Measurements from ENCODE around the gene RIT1. TPM values are rescaled to one million over a fixed set of nuclear protein-coding genes. Genes with fewer than 3 reads are reported as not detected.
A peak's percentile ranks its signal among the peaks of the same experiment; 100 is the strongest.

The RIT1 gene
- total RNA-seq, 1 experiment from 2014 or later, result 59.2 TPM

- Histone ChIP-seq H3K4me1 (replicated peaks; ENCODE audit: insufficient read depth) (peaks cover 58% of the 10 kb centered on the region), H2AFZ (no peak overlapping the region), H3K4me2 (peak overlapping the region; percentile 42), H4K20me1 (ENCODE audit: insufficient read depth) (peaks cover 15% of the 10 kb centered on the region; the same call in 1 of the 2 replicates), H3K79me2 (ENCODE audit: low read depth) (no peaks in the 10 kb centered on the region), H3F3A (ENCODE audit: insufficient read depth, low read depth) (peaks cover 64% of the 10 kb centered on the region), H3K27me3 (ENCODE audit: insufficient read depth, low read depth) (no peaks in the 10 kb centered on the region), H3K27ac (peak overlapping the region; percentile 85), H3K36me3 (ENCODE audit: low read depth) (no peaks in the 10 kb centered on the region), H3K9me3 (ENCODE audit: insufficient read depth, low read depth) (no peaks in the 10 kb centered on the region), H3K4me3 (no peak overlapping the region), H3K9me2 (ENCODE audit: insufficient read depth) (no peaks in the 10 kb centered on the region)
- DNase-seq, result peak; percentile 56 to 69
- ChIA-PET CTCF (interaction anchor here (0.7 to 1.3 kb wide), 2 partner anchors 49 to 189 kb away, joined by 3 to 4 read pairs; no protein-coding TSS in a partner anchor), POLR2A (ENCODE audit: unreplicated experiment) (interaction anchor here (0.5 to 0.7 kb wide), 8 partner anchors 8 to 349 kb away, joined by 3 to 8 read pairs (median 5); no protein-coding TSS in a partner anchor)
- no peak for TF ChIP-seq CTCF (conservative IDR thresholded peaks at IDR 0.05)
- intact Hi-C loops (cut with micrococcal nuclease; ENCODE audit: unreplicated experiment), result no loop called here
- BruUV-seq (replicated peaks), result no TSS peak
These were observed 29.4 kb upstream of the RIT1 start for GRCh38 chr1:155940482-155940992.

GRCh38 chr1:155938220-155938627, 27.1 kb upstream of the RIT1 start:
- H3K4me2 ChIP-seq, result no peak overlapping the region
- no peaks in the 10 kb centered on the region for H3K9me3 ChIP-seq (ENCODE audit: insufficient read depth, low read depth)
- H3F3A ChIP-seq (ENCODE audit: insufficient read depth, low read depth), result peaks cover 54% of the 10 kb centered on the region
- POLR2A ChIA-PET (ENCODE audit: unreplicated experiment), result interaction anchor here (0.6 to 0.7 kb wide), 3 partner anchors 46 to 1002 kb away, joined by 3 to 29 read pairs (median 6); partner anchors contain the start of gene PMVK
- H3K79me2 ChIP-seq (ENCODE audit: low read depth), result peaks cover 10% of the 10 kb centered on the region
- intact Hi-C loops (cut with micrococcal nuclease; ENCODE audit: unreplicated experiment), result loop anchor here (1.0 to 10.0 kb wide), 5 partner anchors 24 to 277 kb away; partner anchors contain the start of gene PMF1
- peak overlapping the region; percentile 18; the same call in 1 of the 2 replicates for H3K27ac ChIP-seq
- no TSS peak for BruUV-seq (replicated peaks)
- no peak for TF ChIP-seq EZH2 (IDR thresholded peaks at IDR 0.05; ENCODE audit: low read depth)
- TF ChIP-seq CTCF (conservative IDR thresholded peaks at IDR 0.05), result peak; percentile 77
- no peaks in the 10 kb centered on the region for H3K9me2 ChIP-seq (ENCODE audit: insufficient read depth)
- CTCF ChIA-PET, result interaction anchor here (0.7 to 1.2 kb wide), 5 partner anchors 52 to 162 kb away, joined by 3 to 16 read pairs (median 7); no protein-coding TSS in a partner anchor
- H3K27me3 ChIP-seq (ENCODE audit: insufficient read depth, low read depth), result no peaks in the 10 kb centered on the region
- DNase-seq, result peak in 1 of 2 experiments; percentile 60
- peaks cover 41% of the 10 kb centered on the region for H3K4me1 ChIP-seq (replicated peaks; ENCODE audit: insufficient read depth)
- H3K36me3 ChIP-seq (ENCODE audit: low read depth), result peaks cover 6% of the 10 kb centered on the region; the same call in 1 of the 2 replicates
- H2AFZ ChIP-seq, result no peak overlapping the region
- peaks cover 2% of the 10 kb centered on the region; the same call in 1 of the 2 replicates for H4K20me1 ChIP-seq (ENCODE audit: insufficient read depth)
- H3K4me3 ChIP-seq, result no peak overlapping the region

- H3K79me2 ChIP-seq (ENCODE audit: low read depth), result peaks cover 42% of the 10 kb centered on the region
- peaks cover 35% of the 10 kb centered on the region for H3K36me3 ChIP-seq (ENCODE audit: low read depth)
- peak overlapping the region; percentile 92 for H3K27ac ChIP-seq
- POLR2A ChIA-PET (ENCODE audit: unreplicated experiment), result no interaction called here
- peaks cover 22% of the 10 kb centered on the region for H4K20me1 ChIP-seq (ENCODE audit: insufficient read depth)
- H2AFZ ChIP-seq, result peak overlapping the region; percentile 87
- intact Hi-C loops (cut with micrococcal nuclease; ENCODE audit: unreplicated experiment), result loop anchor here (5.0 to 10.0 kb wide), 2 partner anchors 67 to 280 kb away; partner anchors contain the start of gene PMF1
- no peaks in the 10 kb centered on the region for H3K9me3 ChIP-seq (ENCODE audit: insufficient read depth, low read depth)
- H3K27me3 ChIP-seq (ENCODE audit: insufficient read depth, low read depth), result no peaks in the 10 kb centered on the region
- H3K4me3 ChIP-seq, result peak overlapping the region; percentile 84
- H3K4me2 ChIP-seq, result peak overlapping the region; percentile 89
- no peak for DNase-seq
- TF ChIP-seq EZH2 (IDR thresholded peaks at IDR 0.05; ENCODE audit: low read depth) (no peak), CTCF (conservative IDR thresholded peaks at IDR 0.05) (no peak)
- no peaks in the 10 kb centered on the region for H3K9me2 ChIP-seq (ENCODE audit: insufficient read depth)
- H3F3A ChIP-seq (ENCODE audit: insufficient read depth, low read depth), result peaks cover 58% of the 10 kb centered on the region
- BruUV-seq (replicated peaks), result TSS peak; percentile 90
- H3K4me1 ChIP-seq (replicated peaks; ENCODE audit: insufficient read depth), result peaks cover 41% of the 10 kb centered on the region
- CTCF ChIA-PET, result interaction anchor here (0.6 kb wide), 1 partner anchor 68 kb away, joined by 6 read pairs; no protein-coding TSS in a partner anchor
These were observed 23.9 kb upstream of the RIT1 start for GRCh38 chr1:155934936-155935590.

Data from PC-9 (cell line).